ENCODE data around the gene CDC7.

Gene CDC7

GRCh38 chr1:91501971-91502671, 1.5 kb downstream of the CDC7 start:
- Histone ChIP-seq H3K9me3 (ENCODE audit: insufficient read depth, low read length) (no peaks in the 10 kb centered on the region), H3K36me3 (ENCODE audit: insufficient read depth, insufficient read length, low read length) (peaks cover 30% of the 10 kb centered on the region), H3K4me3 (ENCODE audit: insufficient read length, low read depth) (peak overlapping the region; percentile 87), H3K9ac (ENCODE audit: insufficient read length, low read depth) (peak overlapping the region; percentile 65), H3K4me1 (ENCODE audit: insufficient read depth, insufficient read length) (no peaks in the 10 kb centered on the region), H3K27me3 (ENCODE audit: insufficient read depth, insufficient read length) (no peaks in the 10 kb centered on the region)
- no peak for DNase-seq (ENCODE audit: low read depth, low spot score)
- TF ChIP-seq ZNF274 (IDR thresholded peaks at IDR 0.05; ENCODE audit: low read depth, low read length) (no peak), YY1 (IDR thresholded peaks at IDR 0.05; ENCODE audit: insufficient read depth, insufficient read length) (no peak), SUZ12 (IDR thresholded peaks at IDR 0.05; ENCODE audit: extremely low read depth, insufficient read depth, insufficient read length) (no peak)

GRCh38 chr1:91502672-91503184, 2.1 kb downstream of the CDC7 start:
- no peak for TF ChIP-seq ZNF274 (IDR thresholded peaks at IDR 0.05; ENCODE audit: low read depth, low read length)
- no peak for TF ChIP-seq SUZ12 (IDR thresholded peaks at IDR 0.05; ENCODE audit: extremely low read depth, insufficient read depth, insufficient read length)
- TF ChIP-seq YY1 (IDR thresholded peaks at IDR 0.05; ENCODE audit: insufficient read depth, insufficient read length), result no peak
- Histone ChIP-seq H3K9me3 (ENCODE audit: insufficient read depth, low read length) (no peaks in the 10 kb centered on the region), H3K4me3 (ENCODE audit: insufficient read length, low read depth) (no peak overlapping the region), H3K4me1 (ENCODE audit: insufficient read depth, insufficient read length) (no peaks in the 10 kb centered on the region), H3K36me3 (ENCODE audit: insufficient read depth, insufficient read length, low read length) (peaks cover 33% of the 10 kb centered on the region), H3K9ac (ENCODE audit: insufficient read length, low read depth) (peak overlapping the region; percentile 11), H3K27me3 (ENCODE audit: insufficient read depth, insufficient read length) (no peaks in the 10 kb centered on the region)
- DNase-seq (ENCODE audit: low read depth, low spot score), result no peak

GRCh38 chr1:91503332-91503900, 2.8 kb downstream of the CDC7 start:
- Histone ChIP-seq H3K4me3 (ENCODE audit: insufficient read length, low read depth) (no peak overlapping the region), H3K36me3 (ENCODE audit: insufficient read depth, insufficient read length, low read length) (peaks cover 40% of the 10 kb centered on the region), H3K4me1 (ENCODE audit: insufficient read depth, insufficient read length) (no peaks in the 10 kb centered on the region), H3K9me3 (ENCODE audit: insufficient read depth, low read length) (no peaks in the 10 kb centered on the region), H3K27me3 (ENCODE audit: insufficient read depth, insufficient read length) (no peaks in the 10 kb centered on the region), H3K9ac (ENCODE audit: insufficient read length, low read depth) (no peak overlapping the region)
- DNase-seq (ENCODE audit: low read depth, low spot score), result no peak
- TF ChIP-seq YY1 (IDR thresholded peaks at IDR 0.05; ENCODE audit: insufficient read depth, insufficient read length), result no peak
- TF ChIP-seq ZNF274 (IDR thresholded peaks at IDR 0.05; ENCODE audit: low read depth, low read length), result no peak
- no peak for TF ChIP-seq SUZ12 (IDR thresholded peaks at IDR 0.05; ENCODE audit: extremely low read depth, insufficient read depth, insufficient read length)

- no peaks in the 10 kb centered on the region for H3K4me1 ChIP-seq (ENCODE audit: insufficient read depth, insufficient read length)
- H3K27me3 ChIP-seq (ENCODE audit: insufficient read depth, insufficient read length), result no peaks in the 10 kb centered on the region
- no peak for TF ChIP-seq SUZ12 (IDR thresholded peaks at IDR 0.05; ENCODE audit: extremely low read depth, insufficient read depth, insufficient read length)
- TF ChIP-seq ZNF274 (IDR thresholded peaks at IDR 0.05; ENCODE audit: low read depth, low read length), result no peak
- TF ChIP-seq YY1 (IDR thresholded peaks at IDR 0.05; ENCODE audit: insufficient read depth, insufficient read length), result no peak
- H3K9ac ChIP-seq (ENCODE audit: insufficient read length, low read depth), result no peak overlapping the region
- no peak overlapping the region for H3K4me3 ChIP-seq (ENCODE audit: insufficient read length, low read depth)
- DNase-seq (ENCODE audit: low read depth, low spot score), result no peak
- no peaks in the 10 kb centered on the region for H3K9me3 ChIP-seq (ENCODE audit: insufficient read depth, low read length)
- H3K36me3 ChIP-seq (ENCODE audit: insufficient read depth, insufficient read length, low read length), result peaks cover 46% of the 10 kb centered on the region
Observed at GRCh38 chr1:91503975-91504530, 3.4 kb downstream of the CDC7 start.

GRCh38 chr1:91505086-91505485, 4.4 kb downstream of the CDC7 start:
- H3K27me3 ChIP-seq (ENCODE audit: insufficient read depth, insufficient read length), result no peaks in the 10 kb centered on the region
- H3K9me3 ChIP-seq (ENCODE audit: insufficient read depth, low read length), result no peaks in the 10 kb centered on the region
- no peak for DNase-seq (ENCODE audit: low read depth, low spot score)
- no peak overlapping the region for H3K4me3 ChIP-seq (ENCODE audit: insufficient read length, low read depth)
- H3K36me3 ChIP-seq (ENCODE audit: insufficient read depth, insufficient read length, low read length), result peaks cover 56% of the 10 kb centered on the region
- TF ChIP-seq YY1 (IDR thresholded peaks at IDR 0.05; ENCODE audit: insufficient read depth, insufficient read length) (no peak), SUZ12 (IDR thresholded peaks at IDR 0.05; ENCODE audit: extremely low read depth, insufficient read depth, insufficient read length) (no peak), ZNF274 (IDR thresholded peaks at IDR 0.05; ENCODE audit: low read depth, low read length) (no peak)
- no peak overlapping the region for H3K9ac ChIP-seq (ENCODE audit: insufficient read length, low read depth)
- H3K4me1 ChIP-seq (ENCODE audit: insufficient read depth, insufficient read length), result no peaks in the 10 kb centered on the region

GRCh38 chr1:91506071-91506470, 5.4 kb downstream of the CDC7 start:
- no peak overlapping the region for H3K9ac ChIP-seq (ENCODE audit: insufficient read length, low read depth)
- DNase-seq (ENCODE audit: low read depth, low spot score), result no peak
- TF ChIP-seq ZNF274 (IDR thresholded peaks at IDR 0.05; ENCODE audit: low read depth, low read length) (no peak), YY1 (IDR thresholded peaks at IDR 0.05; ENCODE audit: insufficient read depth, insufficient read length) (no peak), SUZ12 (IDR thresholded peaks at IDR 0.05; ENCODE audit: extremely low read depth, insufficient read depth, insufficient read length) (no peak)
- no peaks in the 10 kb centered on the region for H3K4me1 ChIP-seq (ENCODE audit: insufficient read depth, insufficient read length)
- H3K4me3 ChIP-seq (ENCODE audit: insufficient read length, low read depth), result no peak overlapping the region
- no peaks in the 10 kb centered on the region for H3K9me3 ChIP-seq (ENCODE audit: insufficient read depth, low read length)
- no peaks in the 10 kb centered on the region for H3K27me3 ChIP-seq (ENCODE audit: insufficient read depth, insufficient read length)
- H3K36me3 ChIP-seq (ENCODE audit: insufficient read depth, insufficient read length, low read length), result peaks cover 59% of the 10 kb centered on the region

GRCh38 chr1:91507328-91507727, 6.7 kb downstream of the CDC7 start:
- Histone ChIP-seq H3K9me3 (ENCODE audit: insufficient read depth, low read length) (no peaks in the 10 kb centered on the region), H3K36me3 (ENCODE audit: insufficient read depth, insufficient read length, low read length) (peaks cover 71% of the 10 kb centered on the region), H3K27me3 (ENCODE audit: insufficient read depth, insufficient read length) (no peaks in the 10 kb centered on the region), H3K9ac (ENCODE audit: insufficient read length, low read depth) (no peak overlapping the region), H3K4me3 (ENCODE audit: insufficient read length, low read depth) (no peak overlapping the region), H3K4me1 (ENCODE audit: insufficient read depth, insufficient read length) (no peaks in the 10 kb centered on the region)
- no peak for DNase-seq (ENCODE audit: low read depth, low spot score)
- TF ChIP-seq ZNF274 (IDR thresholded peaks at IDR 0.05; ENCODE audit: low read depth, low read length), result no peak
- no peak for TF ChIP-seq SUZ12 (IDR thresholded peaks at IDR 0.05; ENCODE audit: extremely low read depth, insufficient read depth, insufficient read length)

Data from NT2/D1 (cell line).